GM12878 (cell line): ENCODE measurements around the gene NDEL1. TPM values are rescaled to one million over a fixed set of nuclear protein-coding genes. Genes with fewer than 3 reads are reported as not detected.

Experiments
- BCL3 ChIP-seq: IDR thresholded peaks from 2 replicates; pipeline ENCODE4 v1.6.1; 2011; ENCODE audit warnings: borderline replicate concordance, low read depth, mild to moderate bottlenecking, moderate library complexity, low read length; ENCODE audit not compliant: insufficient read depth, poor library complexity, severe bottlenecking
- BMI1 ChIP-seq: fragments of 450-650 bp; IDR thresholded peaks from 2 replicates; pipeline ENCODE4 v1.6.1; 2016; ENCODE audit warnings: mild to moderate bottlenecking, moderate library complexity, borderline replicate concordance
- E2F8 ChIP-seq: fragments of 450-650 bp; IDR thresholded peaks from 2 replicates; pipeline ENCODE4 v1.6.1; 2018; ENCODE audit warnings: mild to moderate bottlenecking, low read depth, moderate library complexity; ENCODE audit not compliant: partially characterized antibody
- HCFC1 ChIP-seq: fragments of 150-350 bp; IDR thresholded peaks from 2 replicates; pipeline ENCODE4 v1.6.1; 2014; ENCODE audit warnings: low read length
- MEF2B ChIP-seq: fragments of 450-650 bp; IDR thresholded peaks from 2 replicates; pipeline ENCODE4 v1.6.1; 2018; ENCODE audit warnings: mild to moderate bottlenecking, moderate library complexity; ENCODE audit not compliant: partially characterized antibody, poor library complexity, severe bottlenecking
- NKRF ChIP-seq: fragments of 450-650 bp; conservative IDR thresholded peaks from 2 replicates; pipeline ENCODE4 v1.6.1; 2017; ENCODE audit warnings: mild to moderate bottlenecking, moderate library complexity
- POLR2A ChIP-seq: IDR thresholded peaks from 2 replicates; pipeline ENCODE4 v1.6.1; 2011; ENCODE audit warnings: low read depth, mild to moderate bottlenecking, low read length
- ZNF592 ChIP-seq: fragments of 450-650 bp; IDR thresholded peaks from 2 replicates; pipeline ENCODE4 v1.6.1; 2017; ENCODE audit warnings: mild to moderate bottlenecking, moderate library complexity
- ZNF622 ChIP-seq: fragments of 450-650 bp; IDR thresholded peaks from 2 replicates; pipeline ENCODE4 v1.6.1; 2017; ENCODE audit warnings: mild to moderate bottlenecking, inconsistent platforms
- polyA plus RNA-seq, 11 experiments: library from polyadenylated mRNA; depleted of rRNA in 4 of 11; unstranded in 6 of 11; stranded (reverse) in 5 of 11; fragments of >200 nt; fragmentation: Nextera tagmentation in 4 of 11; fragmentation: Illumina TruSeq in 1 of 11; extraction: Ambion mirVana in 4 of 11; extraction: Trizol in 1 of 11; gene quantifications; 1 replicate in 1 of 11; 2 replicates in 10 of 11; pipeline versions ENCODE4 v1.2.1 to v1.2.3, GENCODE V29; 2011 to 2016; ENCODE audit warnings: inconsistent platforms in 2 of 11, missing spikeins in 2 of 11, low read depth in 1 of 11
- total RNA-seq, 4 experiments: library from RNA; depleted of rRNA in 3 of 4; stranded (reverse); fragments of >200 nt in 3 of 4; fragmentation: Illumina TruSeq in 1 of 4; extraction: Trizol in 1 of 4; gene quantifications; 2 replicates each; pipeline versions ENCODE4 v1.2.1 to v1.2.3, GENCODE V29; 2013 to 2021

NDEL1 gene
- total and polyA plus RNA-seq, 10 of the 15 experiments (the other 5 are each of a cell fraction or from before 2014, with no cell fraction given), result 0.72 to 41.5 (median 29.9) TPM

- TF ChIP-seq BCL3 (no peak), MEF2B (no peak), ZNF622 (no peak), E2F8 (no peak), POLR2A (no peak), ZNF592 (no peak), HCFC1 (no peak), NKRF (no peak), BMI1 (no peak)
- TF ChIP-seq, all 136 proteins: peak for 0
Measured at GRCh38 chr17:8463099-8463498, 27.4 kb downstream of the NDEL1 start (continued).
